PC-9 (cell line): ENCODE results near the gene HS6ST3.

Experiments used
- EZH2 ChIP-seq: fragments of 200-600 bp; sonication (generic); IDR thresholded peaks from 2 replicates; pipeline ENCODE4 v1.8.0; 2017; ENCODE audit warnings: antibody characterized with exemption, low read depth
- TF ChIP-seq, protein P1 (sequence below): fragments of 200-600 bp; sonication (generic); conservative IDR thresholded peaks from 2 replicates; pipeline ENCODE4 v1.6.1; 2017; ENCODE audit warnings: mixed run types, antibody characterized with exemption, mild to moderate bottlenecking, moderate library complexity

DNA sequence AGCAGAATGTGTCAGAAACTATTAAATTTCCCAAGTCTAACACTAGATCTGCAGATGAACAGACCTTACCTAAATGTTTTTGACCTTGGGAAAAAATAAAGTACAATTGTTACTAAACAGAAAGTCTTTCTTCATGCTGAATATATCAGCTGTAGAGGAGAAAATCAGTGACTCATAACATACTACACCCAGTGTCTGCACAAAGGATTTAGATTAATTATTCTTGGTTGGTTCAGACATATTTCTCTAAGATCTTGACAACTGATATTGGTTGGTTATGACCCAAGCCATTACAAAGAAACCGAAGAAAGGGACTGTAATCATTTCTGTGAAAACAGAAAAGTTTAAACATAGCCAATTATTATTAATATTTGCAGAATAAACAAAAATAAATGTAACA, 225.1 kb downstream of the HS6ST3 start:
- TF ChIP-seq, protein P1, sequence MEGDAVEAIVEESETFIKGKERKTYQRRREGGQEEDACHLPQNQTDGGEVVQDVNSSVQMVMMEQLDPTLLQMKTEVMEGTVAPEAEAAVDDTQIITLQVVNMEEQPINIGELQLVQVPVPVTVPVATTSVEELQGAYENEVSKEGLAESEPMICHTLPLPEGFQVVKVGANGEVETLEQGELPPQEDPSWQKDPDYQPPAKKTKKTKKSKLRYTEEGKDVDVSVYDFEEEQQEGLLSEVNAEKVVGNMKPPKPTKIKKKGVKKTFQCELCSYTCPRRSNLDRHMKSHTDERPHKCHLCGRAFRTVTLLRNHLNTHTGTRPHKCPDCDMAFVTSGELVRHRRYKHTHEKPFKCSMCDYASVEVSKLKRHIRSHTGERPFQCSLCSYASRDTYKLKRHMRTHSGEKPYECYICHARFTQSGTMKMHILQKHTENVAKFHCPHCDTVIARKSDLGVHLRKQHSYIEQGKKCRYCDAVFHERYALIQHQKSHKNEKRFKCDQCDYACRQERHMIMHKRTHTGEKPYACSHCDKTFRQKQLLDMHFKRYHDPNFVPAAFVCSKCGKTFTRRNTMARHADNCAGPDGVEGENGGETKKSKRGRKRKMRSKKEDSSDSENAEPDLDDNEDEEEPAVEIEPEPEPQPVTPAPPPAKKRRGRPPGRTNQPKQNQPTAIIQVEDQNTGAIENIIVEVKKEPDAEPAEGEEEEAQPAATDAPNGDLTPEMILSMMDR: no peak
- no peak for TF ChIP-seq EZH2
